ENCODE data around the gene ARF4. TPM values are rescaled to one million over a fixed set of nuclear protein-coding genes. Genes with fewer than 3 reads are reported as not detected.

ARF4 gene
- total and polyA plus RNA-seq, 3 experiments from 2014 or later = 74.4 to 124 (median 78.5) TPM

GRCh38 chr3:57594576-57594975 is 2.6 kb downstream of the ARF4 start:
- Mint-ChIP-seq H3K36me3 (peaks cover 0 to 41% (median 0%) of the 10 kb centered on the region in 3 donors), H3K27ac (peak overlapping the region in 5 of 8 donors; percentile 25 to 100 (median 54)), H3K4me3 (peak overlapping the region; percentile 41 to 100 (median 89)), H3K4me1 (peaks cover 62 to 77% (median 71%) of the 10 kb centered on the region in 3 donors), H3K9me3 (no peaks in the 10 kb centered on the region), H3K27me3 (peaks cover 0 to 1% of the 10 kb centered on the region in 2 donors)
- H3K4me1 ChIP-seq (ENCODE audit: insufficient read depth, low read length) = peaks cover 29% of the 10 kb centered on the region
- no peak for DNase-seq
- no peaks in the 10 kb centered on the region for H3K36me3 ChIP-seq (ENCODE audit: insufficient read depth, low read length)
- H3K4me3 ChIP-seq (ENCODE audit: low read length) = no peak overlapping the region
- H3K27ac ChIP-seq (ENCODE audit: low read depth, low read length) = no peak overlapping the region
- H3K27me3 ChIP-seq (ENCODE audit: insufficient read depth, low read length, poor library complexity, severe bottlenecking) = no peaks in the 10 kb centered on the region
- no peaks in the 10 kb centered on the region for H3K9me3 ChIP-seq (ENCODE audit: low read length)
- CTCF ChIA-PET = interaction anchor here (1.8 kb wide), 1 partner anchor 17 kb away, joined by 5 read pairs; no protein-coding TSS in a partner anchor
- POLR2A ChIA-PET = interaction anchor here (0.7 to 3.8 kb wide), 2 partner anchors 38 to 97 kb away, joined by 3 to 68 read pairs; partner anchors contain the start of gene PDE12

GRCh38 chr3:57594144-57594543 is 3.0 kb downstream of the ARF4 start:
- Mint-ChIP-seq H3K4me3 (peak overlapping the region in 5 of 7 donors; percentile 10 to 87 (median 41)), H3K36me3 (peaks cover 0 to 42% (median 0%) of the 10 kb centered on the region in 3 donors), H3K9me3 (no peaks in the 10 kb centered on the region), H3K27ac (peak overlapping the region in 4 of 8 donors; percentile 25 to 97 (median 56)), H3K27me3 (peaks cover 0 to 1% of the 10 kb centered on the region in 2 donors), H3K4me1 (peaks cover 59 to 72% (median 67%) of the 10 kb centered on the region in 3 donors)
- ChIA-PET POLR2A (interaction anchor here (0.7 kb wide), 1 partner anchor 98 kb away, joined by 3 read pairs; no protein-coding TSS in a partner anchor), CTCF (no interaction called here)
- Histone ChIP-seq H3K27ac (ENCODE audit: low read depth, low read length) (no peak overlapping the region), H3K36me3 (ENCODE audit: insufficient read depth, low read length) (no peaks in the 10 kb centered on the region), H3K9me3 (ENCODE audit: low read length) (no peaks in the 10 kb centered on the region), H3K27me3 (ENCODE audit: insufficient read depth, low read length, poor library complexity, severe bottlenecking) (no peaks in the 10 kb centered on the region), H3K4me3 (ENCODE audit: low read length) (no peak overlapping the region), H3K4me1 (ENCODE audit: insufficient read depth, low read length) (peaks cover 25% of the 10 kb centered on the region)
- no peak for DNase-seq

GRCh38 chr3:57592306-57592705 is 4.8 kb downstream of the ARF4 start:
- H3K9me3 ChIP-seq (ENCODE audit: low read length) = no peaks in the 10 kb centered on the region
- CTCF ChIA-PET = interaction anchor here (1.2 kb wide), 1 partner anchor 9 kb away, joined by 3 read pairs; no protein-coding TSS in a partner anchor
- peaks cover 0 to 1% of the 10 kb centered on the region in 2 donors for H3K27me3 Mint-ChIP-seq
- H3K27ac Mint-ChIP-seq = peak overlapping the region in 4 of 8 donors; percentile 12 to 66 (median 13)
- H3K4me3 ChIP-seq (ENCODE audit: low read length) = no peak overlapping the region
- H3K4me1 Mint-ChIP-seq = peaks cover 50 to 61% (median 60%) of the 10 kb centered on the region in 3 donors
- H3K4me3 Mint-ChIP-seq = peak overlapping the region in 1 of 7 donors; percentile 64
- POLR2A ChIA-PET = interaction anchor here (0.5 to 1.0 kb wide), 2 partner anchors 37 to 100 kb away, joined by 3 to 6 read pairs; no protein-coding TSS in a partner anchor
- no peaks in the 10 kb centered on the region for H3K36me3 ChIP-seq (ENCODE audit: insufficient read depth, low read length)
- DNase-seq = no peak
- H3K4me1 ChIP-seq (ENCODE audit: insufficient read depth, low read length) = peaks cover 19% of the 10 kb centered on the region
- no peaks in the 10 kb centered on the region for H3K9me3 Mint-ChIP-seq
- no peaks in the 10 kb centered on the region for H3K27me3 ChIP-seq (ENCODE audit: insufficient read depth, low read length, poor library complexity, severe bottlenecking)
- H3K27ac ChIP-seq (ENCODE audit: low read depth, low read length) = no peak overlapping the region
- peaks cover 0 to 43% (median 0%) of the 10 kb centered on the region in 3 donors for H3K36me3 Mint-ChIP-seq

GRCh38 chr3:57587905-57588304 is 9.2 kb downstream of the ARF4 start:
- H3K4me1 ChIP-seq (ENCODE audit: insufficient read depth, low read length) = no peaks in the 10 kb centered on the region
- H3K27ac ChIP-seq (ENCODE audit: low read depth, low read length) = no peak overlapping the region
- Mint-ChIP-seq H3K27me3 (peaks cover 0 to 2% of the 10 kb centered on the region in 2 donors), H3K27ac (peak overlapping the region in 4 of 8 donors; percentile 9 to 49 (median 28)), H3K9me3 (no peaks in the 10 kb centered on the region), H3K4me3 (no peak overlapping the region), H3K36me3 (peaks cover 0 to 46% (median 5%) of the 10 kb centered on the region in 3 donors), H3K4me1 (peaks cover 35 to 60% (median 59%) of the 10 kb centered on the region in 3 donors)
- H3K9me3 ChIP-seq (ENCODE audit: low read length) = no peaks in the 10 kb centered on the region
- ChIA-PET POLR2A (no interaction called here), CTCF (no interaction called here)
- H3K36me3 ChIP-seq (ENCODE audit: insufficient read depth, low read length) = no peaks in the 10 kb centered on the region
- H3K27me3 ChIP-seq (ENCODE audit: insufficient read depth, low read length, poor library complexity, severe bottlenecking) = no peaks in the 10 kb centered on the region
- no peak overlapping the region for H3K4me3 ChIP-seq (ENCODE audit: low read length)
- DNase-seq = no peak

- Mint-ChIP-seq H3K27me3 (peaks cover 0 to 2% of the 10 kb centered on the region in 2 donors), H3K36me3 (peaks cover 0 to 44% (median 8%) of the 10 kb centered on the region in 3 donors), H3K27ac (peak overlapping the region in 2 of 8 donors; percentile 21 to 79), H3K4me1 (peaks cover 29 to 53% (median 52%) of the 10 kb centered on the region in 3 donors), H3K9me3 (no peaks in the 10 kb centered on the region), H3K4me3 (no peak overlapping the region)
- Histone ChIP-seq H3K4me3 (ENCODE audit: low read length) (no peak overlapping the region), H3K36me3 (ENCODE audit: insufficient read depth, low read length) (no peaks in the 10 kb centered on the region), H3K4me1 (ENCODE audit: insufficient read depth, low read length) (no peaks in the 10 kb centered on the region), H3K27ac (ENCODE audit: low read depth, low read length) (no peak overlapping the region), H3K9me3 (ENCODE audit: low read length) (no peaks in the 10 kb centered on the region), H3K27me3 (ENCODE audit: insufficient read depth, low read length, poor library complexity, severe bottlenecking) (no peaks in the 10 kb centered on the region)
- DNase-seq = no peak
- CTCF ChIA-PET = no interaction called here
- POLR2A ChIA-PET = no interaction called here
Observed at GRCh38 chr3:57586778-57587177, 10.4 kb downstream of the ARF4 start.

- Mint-ChIP-seq H3K27me3 (peaks cover 0 to 2% of the 10 kb centered on the region in 2 donors), H3K4me3 (no peak overlapping the region), H3K4me1 (peaks cover 29 to 45% (median 44%) of the 10 kb centered on the region in 3 donors), H3K27ac (peak overlapping the region in 3 of 8 donors; percentile 8 to 77 (median 66)), H3K36me3 (peaks cover 0 to 52% (median 10%) of the 10 kb centered on the region in 3 donors), H3K9me3 (no peaks in the 10 kb centered on the region)
- Histone ChIP-seq H3K27ac (ENCODE audit: low read depth, low read length) (no peak overlapping the region), H3K9me3 (ENCODE audit: low read length) (no peaks in the 10 kb centered on the region), H3K4me3 (ENCODE audit: low read length) (no peak overlapping the region), H3K4me1 (ENCODE audit: insufficient read depth, low read length) (no peaks in the 10 kb centered on the region), H3K36me3 (ENCODE audit: insufficient read depth, low read length) (peaks cover 6% of the 10 kb centered on the region), H3K27me3 (ENCODE audit: insufficient read depth, low read length, poor library complexity, severe bottlenecking) (no peaks in the 10 kb centered on the region)
- CTCF ChIA-PET = interaction anchor here (1.2 kb wide), 1 partner anchor 10 kb away, joined by 3 read pairs; no protein-coding TSS in a partner anchor
- no peak for DNase-seq
- POLR2A ChIA-PET = no interaction called here
Observed at GRCh38 chr3:57583544-57583943, 13.6 kb downstream of the ARF4 start.

GRCh38 chr3:57582474-57583168 is 14.5 kb downstream of the ARF4 start:
- Histone ChIP-seq H3K4me3 (ENCODE audit: low read length) (no peak overlapping the region), H3K27ac (ENCODE audit: low read depth, low read length) (no peak overlapping the region), H3K36me3 (ENCODE audit: insufficient read depth, low read length) (peaks cover 6% of the 10 kb centered on the region), H3K27me3 (ENCODE audit: insufficient read depth, low read length, poor library complexity, severe bottlenecking) (no peaks in the 10 kb centered on the region), H3K4me1 (ENCODE audit: insufficient read depth, low read length) (no peaks in the 10 kb centered on the region), H3K9me3 (ENCODE audit: low read length) (no peaks in the 10 kb centered on the region)
- POLR2A ChIA-PET = no interaction called here
- Mint-ChIP-seq H3K4me1 (peaks cover 26 to 44% (median 43%) of the 10 kb centered on the region in 3 donors), H3K27me3 (peaks cover 0 to 2% of the 10 kb centered on the region in 2 donors), H3K9me3 (no peaks in the 10 kb centered on the region), H3K27ac (peak overlapping the region in 6 of 8 donors; percentile 8 to 77 (median 44)), H3K4me3 (no peak overlapping the region), H3K36me3 (peaks cover 0 to 56% (median 10%) of the 10 kb centered on the region in 3 donors)
- CTCF ChIA-PET = interaction anchor here (1.2 kb wide), 1 partner anchor 10 kb away, joined by 3 read pairs; no protein-coding TSS in a partner anchor
- no peak for DNase-seq

GRCh38 chr3:57577801-57578200 is 19.3 kb downstream of the ARF4 start:
- H3K27ac ChIP-seq (ENCODE audit: low read depth, low read length) = no peak overlapping the region
- Mint-ChIP-seq H3K9me3 (no peaks in the 10 kb centered on the region), H3K27ac (peak overlapping the region in 3 of 8 donors; percentile 13 to 51 (median 50)), H3K27me3 (no peaks in the 10 kb centered on the region), H3K36me3 (peaks cover 0 to 77% (median 14%) of the 10 kb centered on the region in 3 donors), H3K4me3 (no peak overlapping the region), H3K4me1 (peaks cover 12 to 27% (median 26%) of the 10 kb centered on the region in 3 donors)
- H3K27me3 ChIP-seq (ENCODE audit: insufficient read depth, low read length, poor library complexity, severe bottlenecking) = no peaks in the 10 kb centered on the region
- no peaks in the 10 kb centered on the region for H3K4me1 ChIP-seq (ENCODE audit: insufficient read depth, low read length)
- H3K36me3 ChIP-seq (ENCODE audit: insufficient read depth, low read length) = peaks cover 10% of the 10 kb centered on the region
- no peaks in the 10 kb centered on the region for H3K9me3 ChIP-seq (ENCODE audit: low read length)
- no peak overlapping the region for H3K4me3 ChIP-seq (ENCODE audit: low read length)
- DNase-seq = no peak
- ChIA-PET POLR2A (no interaction called here), CTCF (interaction anchor here (1.5 kb wide), 1 partner anchor 18 kb away, joined by 5 read pairs; no protein-coding TSS in a partner anchor)
